OCI-LY1 (cell line): ENCODE results near the gene SEC24C.

Source experiments
- H2AFZ ChIP-seq: fragments of 200-600 bp; sonication (generic), shearing (Covaris generic); 2 replicates; pipeline ENCODE4 v1.6.0; 2014; ENCODE audit warnings: antibody characterized with exemption, mild to moderate bottlenecking, low read length
- H3F3A ChIP-seq: fragments of 200-600 bp; sonication (generic), shearing (Covaris generic); 2 replicates; pipeline ENCODE4 v1.6.0; 2014; ENCODE audit warnings: mild to moderate bottlenecking, antibody characterized with exemption, low read length, moderate library complexity; ENCODE audit not compliant: insufficient read depth
- H3K27ac ChIP-seq: fragments of 200-600 bp; sonication (generic); 2 replicates; pipeline ENCODE4 v1.5.1; 2014; ENCODE audit warnings: low read length, mixed run types, mild to moderate bottlenecking, low read depth; ENCODE audit not compliant: poor library complexity, severe bottlenecking
- H3K27me3 ChIP-seq: fragments of 200-600 bp; sonication (generic); 2 replicates; pipeline ENCODE4 v1.6.0; 2014; ENCODE audit warnings: antibody characterized with exemption, mild to moderate bottlenecking, low read length, moderate library complexity; ENCODE audit not compliant: insufficient read depth
- H3K36me3 ChIP-seq: fragments of 200-600 bp; sonication (generic); 2 replicates; pipeline ENCODE4 v1.6.1; 2014; ENCODE audit warnings: mild to moderate bottlenecking, antibody characterized with exemption, low read length, moderate library complexity, mixed read lengths; ENCODE audit not compliant: insufficient read depth
- H3K4me1 ChIP-seq: fragments of 200-600 bp; sonication (generic); 2 replicates; pipeline ENCODE4 v1.5.1; 2014; ENCODE audit warnings: mild to moderate bottlenecking, low read length, moderate library complexity; ENCODE audit not compliant: insufficient read depth, severe bottlenecking
- H3K4me2 ChIP-seq: fragments of 200-600 bp; sonication (generic), shearing (Covaris generic); 2 replicates; pipeline ENCODE4 v1.6.1; 2014; ENCODE audit warnings: low read length
- H3K4me3 ChIP-seq: fragments of 200-600 bp; sonication (generic); 2 replicates; pipeline ENCODE4 v1.5.1; 2014; ENCODE audit warnings: low read length, low read depth, mild to moderate bottlenecking, mixed read lengths; ENCODE audit not compliant: poor library complexity, severe bottlenecking
- H3K79me2 ChIP-seq: fragments of 200-600 bp; shearing (Covaris generic); 2 replicates; pipeline ENCODE4 v1.6.1; 2016; ENCODE audit warnings: mixed run types, low read length, mixed read lengths; ENCODE audit not compliant: insufficient read depth
- H3K9ac ChIP-seq: fragments of 200-600 bp; sonication (generic), shearing (Covaris generic); 2 replicates; pipeline ENCODE4 v1.6.1; 2014; ENCODE audit warnings: mild to moderate bottlenecking, low read length, mixed read lengths
- H3K9me2 ChIP-seq: fragments of 200-600 bp; sonication (generic), shearing (Covaris generic); 2 replicates; pipeline ENCODE4 v1.6.1; 2014; ENCODE audit warnings: low read depth, mild to moderate bottlenecking, low read length, mixed read lengths
- H3K9me3 ChIP-seq: fragments of 200-600 bp; shearing (Covaris generic); 2 replicates; pipeline ENCODE4 v1.6.1; 2014; ENCODE audit warnings: low read length, mixed read lengths
- H4K20me1 ChIP-seq: fragments of 200-600 bp; sonication (generic), shearing (Covaris generic); 2 replicates; pipeline ENCODE4 v1.6.0; 2016; ENCODE audit warnings: mild to moderate bottlenecking, low read length; ENCODE audit not compliant: insufficient read depth
- EZH2 ChIP-seq: fragments of 200-600 bp; sonication (generic), shearing (Covaris generic); IDR thresholded peaks from 2 replicates; pipeline ENCODE4 v1.8.0; 2017; ENCODE audit warnings: borderline replicate concordance, mixed run types, mild to moderate bottlenecking, antibody characterized with exemption, low read length, moderate library complexity, mixed read lengths
- TF ChIP-seq, protein P1 (sequence below): fragments of 200-600 bp; sonication (generic), shearing (Covaris generic); IDR thresholded peaks from 2 replicates; pipeline ENCODE4 v1.5.1; 2017; ENCODE audit warnings: mild to moderate bottlenecking, antibody characterized with exemption, low read length, moderate library complexity, mixed read lengths

The SEC24C gene

DNA sequence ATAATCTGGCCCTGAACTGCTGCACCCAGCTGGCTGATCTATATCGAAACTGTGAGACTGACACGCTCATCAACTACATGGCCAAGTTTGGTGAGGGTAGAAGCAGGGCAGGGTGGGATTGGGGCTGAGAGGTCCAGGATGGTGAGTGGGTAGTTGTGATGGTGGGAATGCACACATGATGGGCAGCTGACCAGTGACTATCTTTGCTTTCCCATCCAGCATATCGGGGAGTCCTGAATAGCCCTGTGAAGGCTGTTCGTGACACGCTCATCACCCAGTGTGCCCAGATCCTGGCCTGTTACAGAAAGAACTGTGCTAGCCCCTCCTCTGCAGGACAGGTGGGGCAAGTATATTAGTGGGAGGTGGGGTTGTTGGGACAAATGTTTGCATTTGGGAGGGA is 25.2 kb downstream of the SEC24C start:
- TF ChIP-seq, protein P1, sequence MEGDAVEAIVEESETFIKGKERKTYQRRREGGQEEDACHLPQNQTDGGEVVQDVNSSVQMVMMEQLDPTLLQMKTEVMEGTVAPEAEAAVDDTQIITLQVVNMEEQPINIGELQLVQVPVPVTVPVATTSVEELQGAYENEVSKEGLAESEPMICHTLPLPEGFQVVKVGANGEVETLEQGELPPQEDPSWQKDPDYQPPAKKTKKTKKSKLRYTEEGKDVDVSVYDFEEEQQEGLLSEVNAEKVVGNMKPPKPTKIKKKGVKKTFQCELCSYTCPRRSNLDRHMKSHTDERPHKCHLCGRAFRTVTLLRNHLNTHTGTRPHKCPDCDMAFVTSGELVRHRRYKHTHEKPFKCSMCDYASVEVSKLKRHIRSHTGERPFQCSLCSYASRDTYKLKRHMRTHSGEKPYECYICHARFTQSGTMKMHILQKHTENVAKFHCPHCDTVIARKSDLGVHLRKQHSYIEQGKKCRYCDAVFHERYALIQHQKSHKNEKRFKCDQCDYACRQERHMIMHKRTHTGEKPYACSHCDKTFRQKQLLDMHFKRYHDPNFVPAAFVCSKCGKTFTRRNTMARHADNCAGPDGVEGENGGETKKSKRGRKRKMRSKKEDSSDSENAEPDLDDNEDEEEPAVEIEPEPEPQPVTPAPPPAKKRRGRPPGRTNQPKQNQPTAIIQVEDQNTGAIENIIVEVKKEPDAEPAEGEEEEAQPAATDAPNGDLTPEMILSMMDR = no peak
- no peak for TF ChIP-seq EZH2
- peak overlapping the region; percentile 72 for H3K27ac ChIP-seq
- H3K9ac ChIP-seq = peak overlapping the region; percentile 28; the same call in 1 of the 2 replicates
- H3K9me3 ChIP-seq = no peaks in the 10 kb centered on the region
- H3K36me3 ChIP-seq = peaks cover 63% of the 10 kb centered on the region
- H4K20me1 ChIP-seq = no peaks in the 10 kb centered on the region
- peaks cover 34% of the 10 kb centered on the region for H3K4me1 ChIP-seq
- H3K9me2 ChIP-seq = no peaks in the 10 kb centered on the region
- H3F3A ChIP-seq = no peaks in the 10 kb centered on the region
- H2AFZ ChIP-seq = no peak overlapping the region
- H3K27me3 ChIP-seq = no peaks in the 10 kb centered on the region
- H3K4me3 ChIP-seq = peak overlapping the region; percentile 14
- H3K79me2 ChIP-seq = peaks cover 13% of the 10 kb centered on the region; the same call in 1 of the 2 replicates
- peak overlapping the region; percentile 55 for H3K4me2 ChIP-seq

DNA sequence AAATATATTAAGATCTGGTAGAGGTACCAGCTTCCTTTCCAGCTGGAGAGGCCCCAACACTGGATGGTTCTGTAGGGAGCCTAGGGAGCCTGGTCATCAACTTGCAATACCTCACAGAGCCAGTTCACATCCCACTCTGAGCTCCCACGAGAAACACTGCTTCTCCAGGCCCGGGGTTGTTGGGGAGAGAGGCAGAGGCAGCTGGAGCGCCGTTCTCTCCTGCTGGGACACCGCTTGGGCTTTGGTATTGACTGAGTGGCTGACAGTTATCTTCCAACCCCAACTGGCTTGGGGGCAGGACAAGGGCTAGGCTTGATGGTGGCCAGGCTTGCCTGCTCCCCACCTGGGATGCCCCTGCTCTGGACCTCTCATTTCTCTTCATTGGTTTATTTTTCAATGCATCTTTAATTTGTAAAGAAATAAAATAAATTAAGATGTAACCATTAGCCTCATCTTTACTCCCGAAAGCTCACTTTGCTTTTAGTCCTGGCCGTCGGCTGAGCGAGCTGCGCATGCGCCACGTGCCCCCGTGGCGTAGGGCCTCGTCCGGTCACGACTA is 27.6 kb downstream of the SEC24C start:
- H3K27ac ChIP-seq = peak overlapping the region; percentile 67
- no peak for TF ChIP-seq EZH2
- TF ChIP-seq, protein P1 = no peak
- peaks cover 48% of the 10 kb centered on the region for H3K4me1 ChIP-seq
- no peaks in the 10 kb centered on the region for H3K27me3 ChIP-seq
- no peaks in the 10 kb centered on the region for H3F3A ChIP-seq
- H4K20me1 ChIP-seq = no peaks in the 10 kb centered on the region
- H3K9me2 ChIP-seq = no peaks in the 10 kb centered on the region
- H3K36me3 ChIP-seq = peaks cover 56% of the 10 kb centered on the region
- peak overlapping the region; percentile 66 for H3K4me3 ChIP-seq
- H3K79me2 ChIP-seq = peaks cover 29% of the 10 kb centered on the region; the same call in 1 of the 2 replicates
- no peak overlapping the region for H2AFZ ChIP-seq
- no peaks in the 10 kb centered on the region for H3K9me3 ChIP-seq
- H3K4me2 ChIP-seq = peak overlapping the region; percentile 76
- peak overlapping the region; percentile 71 for H3K9ac ChIP-seq

DNA sequence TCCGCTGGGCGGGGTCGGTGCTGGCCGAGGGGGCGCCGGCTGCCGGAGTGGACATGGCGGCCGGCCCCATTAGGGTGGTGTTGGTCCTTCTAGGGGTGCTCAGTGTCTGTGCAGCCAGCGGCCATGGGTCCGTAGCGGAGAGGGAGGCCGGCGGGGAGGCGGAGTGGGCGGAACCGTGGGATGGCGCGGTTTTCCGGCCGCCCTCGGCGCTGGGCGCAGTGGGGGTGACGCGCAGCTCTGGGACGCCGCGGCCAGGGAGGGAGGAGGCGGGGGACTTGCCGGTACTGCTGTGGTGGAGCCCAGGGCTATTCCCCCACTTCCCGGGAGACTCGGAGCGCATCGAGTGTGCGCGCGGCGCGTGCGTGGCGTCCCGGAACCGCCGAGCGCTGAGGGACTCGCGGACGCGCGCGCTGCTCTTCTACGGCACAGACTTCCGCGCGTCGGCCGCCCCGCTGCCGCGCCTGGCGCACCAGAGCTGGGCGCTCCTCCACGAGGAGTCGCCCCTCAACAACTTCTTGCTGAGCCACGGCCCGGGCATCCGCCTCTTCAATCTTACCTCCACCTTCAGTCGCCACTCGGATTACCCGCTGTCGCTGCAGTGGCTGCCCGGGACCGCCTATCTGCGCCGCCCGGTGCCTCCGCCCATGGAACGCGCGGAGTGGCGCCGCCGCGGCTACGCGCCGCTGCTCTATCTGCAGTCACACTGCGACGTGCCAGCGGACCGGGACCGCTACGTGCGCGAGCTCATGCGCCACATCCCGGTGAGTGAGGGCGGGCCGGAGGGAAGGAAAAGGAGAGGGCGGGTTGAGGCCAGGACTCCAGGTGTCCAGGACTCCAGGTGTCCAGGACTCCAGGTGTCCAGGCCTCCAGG is 28.3 kb downstream of the SEC24C start:
- no peak overlapping the region for H2AFZ ChIP-seq
- peaks cover 58% of the 10 kb centered on the region for H3K36me3 ChIP-seq

More for the DNA sequence above, 28.3 kb downstream of the SEC24C start:
- Histone ChIP-seq H3K9me3 (no peaks in the 10 kb centered on the region), H3K27me3 (no peaks in the 10 kb centered on the region), H3K9ac (peak overlapping the region; percentile 71), H3K4me1 (peaks cover 48% of the 10 kb centered on the region), H3K4me3 (peak overlapping the region; percentile 66), H3K9me2 (no peaks in the 10 kb centered on the region), H3K4me2 (peak overlapping the region; percentile 76), H4K20me1 (no peaks in the 10 kb centered on the region), H3K27ac (peak overlapping the region; percentile 67), H3K79me2 (peaks cover 33% of the 10 kb centered on the region; the same call in 1 of the 2 replicates), H3F3A (no peaks in the 10 kb centered on the region)
- TF ChIP-seq EZH2 = no peak
- TF ChIP-seq, protein P1 = 0 out of 2 replicates have a peak, but pooled peaks have one; percentile 13
